Karpas-422 (cell line): Measurements from ENCODE around the gene P2RX5. TPM values are rescaled to one million over a fixed set of nuclear protein-coding genes. Genes with fewer than 3 reads are reported as not detected.
A peak's percentile ranks its signal among the peaks of the same experiment; 100 is the strongest.
"Not testable (repeated sequence)": the region's sequence is repeated elsewhere in the genome, so short reads cannot be mapped to it uniquely, and the experiment has no call there.

ENCODE experiments used
- DNase-seq: peaks from one replicate; pipeline ENCODE4 v3.0.0-alpha.2; 2015
- H2AFZ ChIP-seq: fragments of 200-600 bp; sonication (generic); 2 replicates; pipeline ENCODE4 v1.6.1; 2014; ENCODE audit warnings: antibody characterized with exemption, low read length, mixed read lengths
- H3K27ac ChIP-seq: fragments of 200-600 bp; sonication (generic); 2 replicates; pipeline ENCODE4 v1.5.1; 2014; ENCODE audit warnings: mild to moderate bottlenecking, low read length, moderate library complexity
- H3K27me3 ChIP-seq: fragments of 200-600 bp; sonication (generic); 2 replicates; pipeline ENCODE4 v1.6.1; 2014; ENCODE audit warnings: low read length, mixed read lengths
- H3K36me3 ChIP-seq: fragments of 200-600 bp; sonication (generic); 2 replicates; pipeline ENCODE4 v1.6.1; 2014; ENCODE audit warnings: low read length, mixed read lengths; ENCODE audit not compliant: insufficient read depth
- H3K4me1 ChIP-seq: fragments of 200-600 bp; sonication (generic); 2 replicates; pipeline ENCODE4 v1.6.1; 2014; ENCODE audit warnings: mild to moderate bottlenecking, low read length, mixed read lengths
- H3K4me2 ChIP-seq: fragments of 200-600 bp; sonication (generic); 2 replicates; pipeline ENCODE4 v1.6.1; 2014; ENCODE audit warnings: low read length, low read depth, mild to moderate bottlenecking; ENCODE audit not compliant: poor library complexity, severe bottlenecking
- H3K4me3 ChIP-seq: fragments of 200-600 bp; sonication (generic); 2 replicates; pipeline ENCODE4 v1.5.1; 2014; ENCODE audit warnings: mild to moderate bottlenecking, antibody characterized with exemption, low read length, mixed read lengths
- H3K79me2 ChIP-seq: fragments of 200-600 bp; sonication (generic); 2 replicates; pipeline ENCODE4 v1.6.1; 2014; ENCODE audit warnings: mild to moderate bottlenecking, low read length, mixed read lengths
- H3K9ac ChIP-seq: fragments of 200-600 bp; sonication (generic); 2 replicates; pipeline ENCODE4 v1.6.0; 2014; ENCODE audit warnings: low read length
- H3K9me2 ChIP-seq: fragments of 200-600 bp; sonication (generic), shearing (Covaris generic); replicated peaks from 2 replicates; pipeline ENCODE4 v1.6.0; 2014; ENCODE audit warnings: mild to moderate bottlenecking, low read length, moderate library complexity; ENCODE audit not compliant: insufficient read depth
- H3K9me3 ChIP-seq: fragments of 300-700, 200-600 bp; sonication (generic); 2 replicates; pipeline ENCODE4 v1.6.1; 2014; ENCODE audit warnings: low read length, mixed read lengths
- H4K20me1 ChIP-seq: fragments of 200-600 bp; sonication (generic); 2 replicates; pipeline ENCODE4 v1.6.1; 2014; ENCODE audit warnings: mild to moderate bottlenecking, antibody characterized with exemption, low read length, low read depth; ENCODE audit not compliant: insufficient read depth
- total RNA-seq: library from RNA; depleted of rRNA; stranded (reverse); fragments of >200 nt; shearing (Covaris generic); gene quantifications from 2 replicates; pipeline ENCODE4 v1.2.3, GENCODE V29; 2014; ENCODE audit warnings: low replicate concordance

The P2RX5 gene
- total RNA-seq, 1 experiment from 2014 or later, result 60.4 TPM

- H3K9me2 ChIP-seq, H3K4me1 ChIP-seq, DNase-seq, H3K27me3 ChIP-seq, H3K4me3 ChIP-seq, H4K20me1 ChIP-seq, H3K9me3 ChIP-seq, H3K9ac ChIP-seq, H3K27ac ChIP-seq, H3K79me2 ChIP-seq, H2AFZ ChIP-seq, H3K36me3 ChIP-seq, H3K4me2 ChIP-seq: not testable (repeated sequence)
Observed at GRCh38 chr17:3705718-3705984, 9.7 kb upstream of the P2RX5 start.

DNA sequence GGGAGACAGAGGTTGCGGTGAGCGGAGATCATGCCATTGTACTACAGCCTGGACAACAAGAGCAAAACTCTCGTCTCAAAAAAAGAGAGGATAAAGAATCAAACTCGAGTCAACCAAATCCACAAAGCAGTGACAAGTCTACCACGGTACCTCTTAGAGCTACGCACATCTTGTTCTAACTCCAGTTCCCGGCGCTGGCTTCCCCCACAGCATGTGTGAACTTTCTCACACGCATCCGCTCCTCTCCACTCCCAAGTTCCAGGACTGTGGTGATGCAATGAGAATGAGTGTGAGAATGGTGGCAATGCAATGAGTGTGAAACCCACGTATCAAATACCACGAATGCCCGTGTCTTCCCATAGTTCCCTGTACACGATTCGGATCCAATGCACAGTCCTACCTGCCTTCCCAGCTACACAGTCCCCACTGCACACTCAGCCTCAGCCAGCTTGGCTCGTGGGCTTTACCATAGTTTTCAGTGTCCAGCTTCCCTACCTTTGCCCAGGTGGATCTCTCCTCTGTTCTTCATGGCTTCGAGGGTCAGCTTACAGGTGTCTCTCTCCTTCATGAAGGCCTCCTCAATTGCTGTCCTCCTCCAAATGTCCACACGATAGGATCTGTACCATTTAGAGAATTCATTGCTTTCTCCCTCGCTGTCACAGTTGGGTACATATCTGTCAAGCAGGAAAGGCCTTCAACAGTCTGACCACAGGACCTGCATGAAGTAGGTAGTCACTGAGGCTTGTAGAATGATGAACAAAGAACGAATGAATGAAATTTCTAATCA is 9.2 kb upstream of the P2RX5 start:
- H3K4me1 ChIP-seq, result peaks cover 5% of the 10 kb centered on the region
- H3K4me2 ChIP-seq, result no peak overlapping the region
- no peak overlapping the region for H3K27ac ChIP-seq
- no peaks in the 10 kb centered on the region for H3K27me3 ChIP-seq
- H3K79me2 ChIP-seq, result no peaks in the 10 kb centered on the region
- H3K9ac ChIP-seq, result no peak overlapping the region
- H3K9me3 ChIP-seq, result no peaks in the 10 kb centered on the region
- no peaks in the 10 kb centered on the region for H3K36me3 ChIP-seq
- no peak overlapping the region for H3K4me3 ChIP-seq
- no peak for DNase-seq
- H4K20me1 ChIP-seq, result no peaks in the 10 kb centered on the region
- H3K9me2 ChIP-seq, result no peaks in the 10 kb centered on the region
- no peak overlapping the region for H2AFZ ChIP-seq

DNA sequence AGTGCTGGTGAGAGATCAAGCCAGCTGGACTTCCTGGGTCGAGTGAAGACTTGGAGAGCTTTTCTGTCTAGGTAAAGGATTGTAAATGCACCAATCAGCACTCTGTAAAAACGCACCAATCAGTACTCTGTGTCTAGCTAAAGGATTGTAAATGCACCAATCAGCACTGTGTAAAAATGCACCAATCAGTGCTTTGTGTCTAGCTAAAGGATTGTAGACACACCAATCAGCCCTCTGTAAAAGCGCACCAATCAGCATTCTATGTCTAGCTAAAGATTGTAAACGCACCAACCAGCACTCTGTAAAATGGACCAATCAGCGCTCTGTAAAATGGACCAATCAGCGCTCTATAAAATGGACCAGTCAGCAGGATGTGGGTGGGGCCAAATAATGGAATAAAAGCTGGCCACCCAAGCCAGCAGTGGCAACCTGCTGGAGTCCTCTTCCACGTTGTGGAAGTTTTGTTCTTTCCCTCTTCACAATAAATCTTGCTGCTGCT is 6.1 kb upstream of the P2RX5 start:
- H3K9ac ChIP-seq, H3K79me2 ChIP-seq, H3K27me3 ChIP-seq, H3K9me2 ChIP-seq, H2AFZ ChIP-seq, H3K9me3 ChIP-seq, H3K36me3 ChIP-seq, H3K4me1 ChIP-seq, H4K20me1 ChIP-seq, H3K4me2 ChIP-seq, DNase-seq, H3K27ac ChIP-seq, H3K4me3 ChIP-seq: not testable (repeated sequence)

- Histone ChIP-seq H4K20me1 (no peaks in the 10 kb centered on the region), H3K9ac (no peak overlapping the region), H3K4me1 (peaks cover 7% of the 10 kb centered on the region), H3K36me3 (no peaks in the 10 kb centered on the region), H3K9me3 (no peaks in the 10 kb centered on the region), H2AFZ (no peak overlapping the region), H3K4me2 (no peak overlapping the region), H3K4me3 (no peak overlapping the region), H3K27ac (no peak overlapping the region), H3K79me2 (peaks cover 5% of the 10 kb centered on the region), H3K27me3 (no peaks in the 10 kb centered on the region), H3K9me2 (no peaks in the 10 kb centered on the region)
- DNase-seq, result no peak
Observed at GRCh38 chr17:3699951-3700350, 4.0 kb upstream of the P2RX5 start.

GRCh38 chr17:3698139-3698538 is 2.2 kb upstream of the P2RX5 start:
- no peak overlapping the region for H3K27ac ChIP-seq
- H3K36me3 ChIP-seq, result no peaks in the 10 kb centered on the region
- no peaks in the 10 kb centered on the region for H3K27me3 ChIP-seq
- no peaks in the 10 kb centered on the region for H4K20me1 ChIP-seq
- no peak overlapping the region for H2AFZ ChIP-seq
- H3K9me2 ChIP-seq, result no peaks in the 10 kb centered on the region
- H3K4me1 ChIP-seq, result peaks cover 25% of the 10 kb centered on the region
- no peak overlapping the region for H3K4me3 ChIP-seq
- peak; percentile 57 for DNase-seq
- no peaks in the 10 kb centered on the region for H3K9me3 ChIP-seq
- H3K79me2 ChIP-seq, result peaks cover 10% of the 10 kb centered on the region
- no peak overlapping the region for H3K9ac ChIP-seq
- no peak overlapping the region for H3K4me2 ChIP-seq

DNA sequence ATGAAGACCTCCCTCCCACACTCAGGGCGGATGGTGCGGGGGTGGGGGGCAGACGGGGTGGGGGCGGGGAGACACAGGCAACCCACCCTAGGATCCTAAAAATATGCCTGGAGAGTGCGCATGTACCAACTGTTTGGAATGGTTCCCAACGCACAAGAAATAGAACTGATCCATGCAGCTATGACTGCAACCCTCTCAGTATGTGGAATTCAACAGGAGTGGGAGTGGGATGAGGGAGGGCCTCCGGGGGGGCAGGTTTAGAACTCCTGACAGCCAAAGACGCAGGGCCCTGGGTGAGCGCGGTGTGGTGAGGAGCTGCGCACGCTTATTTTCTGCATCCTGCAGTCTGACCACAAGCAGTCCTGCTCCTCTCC is 1.1 kb upstream of the P2RX5 start:
- no peak for DNase-seq
- no peak overlapping the region for H3K4me2 ChIP-seq

DNA sequence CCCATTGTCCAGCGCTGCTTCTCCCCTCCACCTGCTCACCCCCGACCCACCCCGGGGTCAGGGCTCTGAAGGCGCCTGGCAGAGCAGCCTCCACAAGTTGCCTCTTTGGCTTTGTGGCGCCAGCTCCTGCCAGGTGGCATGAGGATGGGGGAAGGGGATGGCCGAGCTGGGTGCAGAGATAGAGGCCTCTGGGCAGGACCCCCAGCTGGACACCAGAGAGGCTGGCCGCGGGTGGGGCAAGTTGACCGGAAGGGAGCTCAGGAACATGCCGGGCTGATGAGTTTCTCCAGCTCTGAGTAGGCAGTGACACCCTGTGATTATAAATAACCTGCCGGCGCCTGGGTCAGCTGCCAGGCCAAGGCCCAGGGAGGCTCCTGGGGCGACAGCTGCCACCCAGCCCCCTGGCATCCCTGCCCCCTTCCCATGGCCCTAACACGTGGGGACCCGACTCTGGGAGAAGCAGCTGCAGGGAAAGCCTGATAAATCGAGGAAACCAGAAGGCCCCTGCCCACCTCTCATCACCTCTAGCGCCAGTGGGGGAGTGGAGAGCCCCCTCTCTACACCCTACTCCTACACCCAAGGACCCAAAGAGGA is 729 bp downstream of the P2RX5 start:
- Histone ChIP-seq H3K4me2 (peak overlapping the region; percentile 86), H3K9me2 (no peaks in the 10 kb centered on the region), H3K4me1 (peaks cover 50% of the 10 kb centered on the region), H3K27ac (peak overlapping the region; percentile 85), H3K79me2 (peaks cover 28% of the 10 kb centered on the region), H3K27me3 (no peaks in the 10 kb centered on the region), H3K9ac (peak overlapping the region; percentile 85), H3K9me3 (no peaks in the 10 kb centered on the region), H3K36me3 (no peaks in the 10 kb centered on the region), H4K20me1 (peaks cover 10% of the 10 kb centered on the region), H3K4me3 (peak overlapping the region; percentile 79), H2AFZ (peak overlapping the region; percentile 21; the same call in 1 of the 2 replicates)
- peak; percentile 61 for DNase-seq

More for the DNA sequence above, 1.1 kb upstream of the P2RX5 start:
- Histone ChIP-seq H3K9me2 (no peaks in the 10 kb centered on the region), H3K9ac (no peak overlapping the region), H4K20me1 (no peaks in the 10 kb centered on the region; the same call in 1 of the 2 replicates), H3K36me3 (no peaks in the 10 kb centered on the region), H3K27ac (no peak overlapping the region), H3K4me3 (no peak overlapping the region), H2AFZ (no peak overlapping the region), H3K9me3 (no peaks in the 10 kb centered on the region), H3K79me2 (peaks cover 18% of the 10 kb centered on the region), H3K27me3 (no peaks in the 10 kb centered on the region), H3K4me1 (peaks cover 34% of the 10 kb centered on the region)

DNA sequence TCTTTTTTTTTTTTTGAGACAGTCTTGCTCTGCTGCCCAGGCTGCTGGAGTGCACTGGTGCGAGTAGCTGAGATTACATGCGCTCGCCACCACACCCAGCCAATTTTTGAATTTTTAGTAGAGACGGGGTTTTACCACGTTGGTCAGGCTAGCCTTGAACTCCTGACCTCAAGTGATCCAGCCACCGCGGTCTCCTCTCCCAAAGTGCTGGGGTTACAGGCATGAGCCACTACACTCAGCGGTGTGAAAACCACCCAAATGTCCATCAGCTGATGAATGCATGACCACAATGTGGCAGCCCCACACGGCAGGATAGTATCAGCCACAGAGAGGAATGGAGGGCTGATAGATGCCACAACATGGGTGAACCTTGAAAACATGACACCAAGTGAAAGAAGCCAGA is 2.1 kb downstream of the P2RX5 start:
- H3K4me3 ChIP-seq, result peak overlapping the region; percentile 79; the same call in 1 of the 2 replicates

More for the DNA sequence above, 2.1 kb downstream of the P2RX5 start:
- Histone ChIP-seq H3K4me2 (peak overlapping the region; percentile 86), H4K20me1 (peaks cover 13% of the 10 kb centered on the region), H3K79me2 (peaks cover 30% of the 10 kb centered on the region), H3K27ac (peak overlapping the region; percentile 85), H3K9me2 (no peaks in the 10 kb centered on the region), H3K27me3 (no peaks in the 10 kb centered on the region), H3K4me1 (peaks cover 64% of the 10 kb centered on the region), H2AFZ (no peak overlapping the region), H3K9me3 (no peaks in the 10 kb centered on the region), H3K36me3 (no peaks in the 10 kb centered on the region), H3K9ac (peak overlapping the region; percentile 85)
- peak; percentile 82 for DNase-seq
